Muscle layer of duodenum (tissue), 2 donors: Measurements from ENCODE around the gene KRT1.

Experiments
- H3K27ac ChIP-seq: one replicate; pipeline ENCODE4 v1.7.0; 2013; ENCODE audit warnings: mild to moderate bottlenecking, low read length
- H3K27me3 ChIP-seq: one replicate; pipeline ENCODE4 v1.7.0; 2013; ENCODE audit warnings: low read depth, mild to moderate bottlenecking, control low read depth, low read length
- H3K36me3 ChIP-seq, 2 donors: one replicate each; pipeline ENCODE4 v1.7.0; 2013; ENCODE audit warnings: low read length in 2 of 2, control low read depth in 1 of 2, mild to moderate bottlenecking in 1 of 2; ENCODE audit not compliant: insufficient read depth in 2 of 2, control insufficient read depth in 1 of 2
- H3K4me1 ChIP-seq, 2 donors: one replicate each; pipeline ENCODE4 v1.7.0; 2013; ENCODE audit warnings: low read length in 2 of 2, mild to moderate bottlenecking in 2 of 2, control low read depth in 1 of 2, moderate library complexity in 1 of 2; ENCODE audit not compliant: insufficient read depth in 2 of 2, control insufficient read depth in 1 of 2
- H3K4me3 ChIP-seq, 2 donors: one replicate each; pipeline ENCODE4 v1.7.0; 2013; ENCODE audit warnings: low read length in 2 of 2, low read depth in 1 of 2, mild to moderate bottlenecking in 1 of 2
- H3K9me3 ChIP-seq, 2 donors: one replicate each; pipeline ENCODE4 v1.7.0; 2013; ENCODE audit warnings: low read length in 2 of 2, control low read depth in 1 of 2, mild to moderate bottlenecking in 1 of 2; ENCODE audit not compliant: control insufficient read depth in 1 of 2
- donor health status: healthy.

Gene KRT1

GRCh38 chr12:52698651-52699340, 18.6 kb upstream of the KRT1 start:
- Histone ChIP-seq H3K9me3 (no peaks in the 10 kb centered on the region), H3K36me3 (no peaks in the 10 kb centered on the region), H3K4me3 (no peak overlapping the region), H3K4me1 (no peaks in the 10 kb centered on the region), H3K27me3 (no peaks in the 10 kb centered on the region), H3K27ac (no peak overlapping the region)

- no peak overlapping the region for H3K27ac ChIP-seq
- no peaks in the 10 kb centered on the region for H3K27me3 ChIP-seq
- H3K9me3 ChIP-seq = no peaks in the 10 kb centered on the region
- H3K4me3 ChIP-seq = no peak overlapping the region
- H3K4me1 ChIP-seq = no peaks in the 10 kb centered on the region
- H3K36me3 ChIP-seq = no peaks in the 10 kb centered on the region
These were observed 16.9 kb upstream of the KRT1 start for GRCh38 chr12:52697058-52697582.

GRCh38 chr12:52696588-52696987, 16.4 kb upstream of the KRT1 start:
- H3K27me3 ChIP-seq = peaks cover under 1% of the 10 kb centered on the region
- no peaks in the 10 kb centered on the region for H3K9me3 ChIP-seq
- no peak overlapping the region for H3K27ac ChIP-seq
- no peak overlapping the region for H3K4me3 ChIP-seq
- no peaks in the 10 kb centered on the region for H3K36me3 ChIP-seq
- no peaks in the 10 kb centered on the region for H3K4me1 ChIP-seq

- Histone ChIP-seq H3K4me3 (no peak overlapping the region), H3K27me3 (peaks cover 7% of the 10 kb centered on the region), H3K4me1 (peaks cover 0 to 10% of the 10 kb centered on the region in 2 donors), H3K36me3 (no peaks in the 10 kb centered on the region), H3K9me3 (no peaks in the 10 kb centered on the region), H3K27ac (no peak overlapping the region)
These were observed 14.8 kb upstream of the KRT1 start for GRCh38 chr12:52695039-52695438.

- no peaks in the 10 kb centered on the region for H3K36me3 ChIP-seq
- no peak overlapping the region for H3K4me3 ChIP-seq
- H3K27me3 ChIP-seq = peaks cover 7% of the 10 kb centered on the region
- H3K4me1 ChIP-seq = peaks cover 0 to 10% of the 10 kb centered on the region in 2 donors
- no peak overlapping the region for H3K27ac ChIP-seq
- H3K9me3 ChIP-seq = no peaks in the 10 kb centered on the region
These were observed 13.9 kb upstream of the KRT1 start for GRCh38 chr12:52694151-52694550.

GRCh38 chr12:52693261-52693660, 13.1 kb upstream of the KRT1 start:
- Histone ChIP-seq H3K27ac (no peak overlapping the region), H3K36me3 (no peaks in the 10 kb centered on the region), H3K27me3 (peaks cover 12% of the 10 kb centered on the region), H3K9me3 (no peaks in the 10 kb centered on the region), H3K4me1 (peaks cover 0 to 10% of the 10 kb centered on the region in 2 donors), H3K4me3 (no peak overlapping the region)

- Histone ChIP-seq H3K27me3 (peaks cover 12% of the 10 kb centered on the region), H3K27ac (no peak overlapping the region), H3K9me3 (no peaks in the 10 kb centered on the region), H3K36me3 (no peaks in the 10 kb centered on the region), H3K4me1 (peaks cover 0 to 10% of the 10 kb centered on the region in 2 donors), H3K4me3 (no peak overlapping the region)
These were observed 12.0 kb upstream of the KRT1 start for GRCh38 chr12:52692254-52692653.

- H3K36me3 ChIP-seq = no peaks in the 10 kb centered on the region
- H3K4me1 ChIP-seq = peaks cover 0 to 10% of the 10 kb centered on the region in 2 donors
- H3K27me3 ChIP-seq = peaks cover 12% of the 10 kb centered on the region
- no peak overlapping the region for H3K27ac ChIP-seq
- no peak overlapping the region for H3K4me3 ChIP-seq
- no peaks in the 10 kb centered on the region for H3K9me3 ChIP-seq
These were observed 11.6 kb upstream of the KRT1 start for GRCh38 chr12:52691841-52692150.

- H3K27ac ChIP-seq = no peak overlapping the region
- peaks cover 12% of the 10 kb centered on the region for H3K27me3 ChIP-seq
- no peaks in the 10 kb centered on the region for H3K36me3 ChIP-seq
- peak overlapping the region; percentile 37 to 61 for H3K4me3 ChIP-seq
- H3K4me1 ChIP-seq = peaks cover 0 to 10% of the 10 kb centered on the region in 2 donors
- no peaks in the 10 kb centered on the region for H3K9me3 ChIP-seq
These were observed 11.1 kb upstream of the KRT1 start for GRCh38 chr12:52691076-52691840.

GRCh38 chr12:52690351-52691075, 10.3 kb upstream of the KRT1 start:
- Histone ChIP-seq H3K27me3 (peaks cover 12% of the 10 kb centered on the region), H3K4me3 (peak overlapping the region in 1 of 2 donors; percentile 61)

GRCh38 chr12:52689936-52690335, 9.7 kb upstream of the KRT1 start:
- Histone ChIP-seq H3K9me3 (no peaks in the 10 kb centered on the region), H3K4me3 (no peak overlapping the region), H3K27me3 (peaks cover 12% of the 10 kb centered on the region), H3K4me1 (peaks cover 0 to 10% of the 10 kb centered on the region in 2 donors), H3K36me3 (no peaks in the 10 kb centered on the region), H3K27ac (no peak overlapping the region)

More at GRCh38 chr12:52690351-52691075, 10.3 kb upstream of the KRT1 start:
- no peaks in the 10 kb centered on the region for H3K9me3 ChIP-seq
- H3K36me3 ChIP-seq = no peaks in the 10 kb centered on the region
- no peak overlapping the region for H3K27ac ChIP-seq
- H3K4me1 ChIP-seq = peaks cover 0 to 10% of the 10 kb centered on the region in 2 donors
